GM12891 (cell line): ENCODE measurements around the gene FFAR1.
"Not testable (repeated sequence)": the region's sequence is repeated elsewhere in the genome, so short reads cannot be mapped to it uniquely, and the experiment has no call there.

Experiments
- PAX5 ChIP-seq: IDR thresholded peaks from 2 replicates; pipeline ENCODE4 v1.6.1; 2011; ENCODE audit warnings: low read length, moderate library complexity, mild to moderate bottlenecking; ENCODE audit not compliant: insufficient read depth, severe bottlenecking
- POLR2A ChIP-seq: IDR thresholded peaks from 2 replicates; pipeline ENCODE4 v1.6.1; 2011; ENCODE audit warnings: low read depth, low read length, control low read depth
- POLR2AphosphoS5 ChIP-seq: IDR thresholded peaks from 2 replicates; pipeline ENCODE4 v1.6.1; 2011; ENCODE audit warnings: low read depth, low read length, control low read depth
- TAF1 ChIP-seq: IDR thresholded peaks from 2 replicates; pipeline ENCODE4 v1.6.1; 2011; ENCODE audit warnings: low read depth, low read length, control low read depth

- not testable (repeated sequence) for TF ChIP-seq POLR2AphosphoS5, POLR2A, TAF1, PAX5
These were observed 26.3 kb downstream of the FFAR1 start for GRCh38 chr19:35374031-35374430.
